Fibroblast of lung (primary cell): Measurements from ENCODE around the gene PSMG4. TPM values are rescaled to one million over a fixed set of nuclear protein-coding genes. Genes with fewer than 3 reads are reported as not detected.

Source experiments
- DNase-seq, 2 donors: peaks; one replicate each; pipeline versions ENCODE4 v3.0.0 to v3.0.0-alpha.2; 2010; ENCODE audit warnings: low read depth in 2 of 2
- H2AFZ ChIP-seq: 2 replicates; pipeline ENCODE4 v1.5.1; 2012; ENCODE audit warnings: low read length, control low read depth, inconsistent platforms
- H3K27ac ChIP-seq: 2 replicates; pipeline ENCODE4 v1.5.1; 2011; ENCODE audit warnings: low read length, control low read depth; ENCODE audit not compliant: insufficient read depth
- H3K27me3 ChIP-seq: 2 replicates; pipeline ENCODE4 v1.5.1; 2011; ENCODE audit warnings: mild to moderate bottlenecking, low read length; ENCODE audit not compliant: control insufficient read depth, insufficient read depth
- H3K36me3 ChIP-seq: 2 replicates; pipeline ENCODE4 v1.5.1; 2011; ENCODE audit warnings: low read length; ENCODE audit not compliant: control insufficient read depth, insufficient read depth
- H3K4me1 ChIP-seq: 2 replicates; pipeline ENCODE4 v1.5.1; 2011; ENCODE audit warnings: low read length; ENCODE audit not compliant: control insufficient read depth, insufficient read depth; ENCODE audit errors: extremely low read depth
- H3K4me2 ChIP-seq: 2 replicates; pipeline ENCODE4 v1.5.1; 2011; ENCODE audit warnings: low read length, control low read depth; ENCODE audit not compliant: insufficient read depth; ENCODE audit errors: extremely low read depth
- H3K4me3 ChIP-seq, 4 experiments: fragments of 200-600 bp in 1 of 4; sonication (generic) in 1 of 4; replicated peaks in 1 of 4; 2 replicates each; pipeline ENCODE4 v1.5.1; 2011 to 2016; ENCODE audit warnings: low read length in 4 of 4, low read depth in 3 of 4, mild to moderate bottlenecking in 3 of 4, control low read depth in 2 of 4, inconsistent platforms in 1 of 4, mixed read lengths in 1 of 4; ENCODE audit not compliant: insufficient read depth in 1 of 4; ENCODE audit errors: control extremely low read depth in 1 of 4
- H3K79me2 ChIP-seq: 2 replicates; pipeline ENCODE4 v1.5.1; 2012; ENCODE audit warnings: mild to moderate bottlenecking, low read length, inconsistent platforms; ENCODE audit not compliant: control insufficient read depth, insufficient read depth
- H3K9ac ChIP-seq: 2 replicates; pipeline ENCODE4 v1.5.1; 2011; ENCODE audit warnings: mild to moderate bottlenecking, low read length, control low read depth; ENCODE audit not compliant: insufficient read depth
- H3K9me3 ChIP-seq: 2 replicates; pipeline ENCODE4 v1.5.1; 2012; ENCODE audit warnings: low read depth, low read length; ENCODE audit not compliant: control insufficient read depth, insufficient read depth
- H4K20me1 ChIP-seq: 2 replicates; pipeline ENCODE4 v1.5.1; 2011; ENCODE audit warnings: low read length; ENCODE audit not compliant: control insufficient read depth, insufficient read depth; ENCODE audit errors: extremely low read depth
- EZH2 ChIP-seq: IDR thresholded peaks from 2 replicates; pipeline ENCODE4 v1.5.1; 2012; ENCODE audit warnings: low read length, control low read depth, mild to moderate bottlenecking; ENCODE audit errors: missing control alignments
- polyA plus RNA-seq, 2 donors: library from polyadenylated mRNA; depleted of rRNA in 1 of 2; stranded (reverse) in 1 of 2; unstranded in 1 of 2; fragments of >200 nt; gene quantifications; 2 replicates each; pipeline ENCODE4 v1.2.1, GENCODE V29; 2011 to 2012; ENCODE audit warnings: missing spikeins in 1 of 2
- total RNA-seq: library from RNA; depleted of rRNA; stranded (reverse); fragments of >200 nt; gene quantifications from 2 replicates; pipeline ENCODE4 v1.2.1, GENCODE V29; 2014
- TF ChIP-seq, protein P1 (sequence below), 2 donors: IDR thresholded peaks in 1 of 2; conservative IDR thresholded peaks in 1 of 2; 1 replicate in 1 of 2; 2 replicates in 1 of 2; pipeline ENCODE4 v1.5.1; 2011 to 2012; ENCODE audit warnings: low read length in 2 of 2, control low read depth in 1 of 2, inconsistent platforms in 1 of 2, low read depth in 1 of 2, mild to moderate bottlenecking in 1 of 2

PSMG4 gene
- total and polyA plus RNA-seq, 2 donors (not counting 1 experiment from before 2014, with no cell fraction given): 12.5 to 34.2 TPM

DNA sequence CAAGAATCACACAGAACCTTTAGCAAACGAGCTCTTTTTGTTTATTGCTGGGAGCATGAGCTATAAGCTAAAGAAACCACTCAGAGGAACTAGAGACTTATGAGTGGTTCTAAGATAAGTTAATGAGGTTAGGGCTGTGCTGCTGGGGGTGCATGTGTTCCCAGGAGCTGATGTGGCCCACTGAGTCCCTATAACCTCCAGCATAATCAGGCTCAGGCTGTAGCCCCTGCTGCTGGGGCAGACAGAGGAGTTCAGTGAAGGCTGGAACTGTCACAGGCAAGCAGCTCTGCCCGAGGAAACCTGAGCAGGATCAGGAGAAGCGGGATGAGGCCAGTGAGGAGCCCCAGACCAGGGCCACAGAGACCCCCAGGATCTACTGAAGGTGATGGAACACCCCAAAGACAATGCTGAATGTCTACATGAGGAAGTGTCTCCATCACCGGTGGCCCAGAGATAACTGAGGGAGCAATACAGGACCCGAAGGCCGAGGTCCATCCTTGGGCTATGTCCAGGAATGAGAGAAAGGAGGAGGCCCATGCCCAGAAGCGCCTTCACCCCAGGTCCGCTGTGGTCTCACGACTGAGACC is 48.6 kb upstream of the PSMG4 start:
- H3K36me3 ChIP-seq: no peaks in the 10 kb centered on the region
- TF ChIP-seq EZH2: no peak
- TF ChIP-seq, protein P1, sequence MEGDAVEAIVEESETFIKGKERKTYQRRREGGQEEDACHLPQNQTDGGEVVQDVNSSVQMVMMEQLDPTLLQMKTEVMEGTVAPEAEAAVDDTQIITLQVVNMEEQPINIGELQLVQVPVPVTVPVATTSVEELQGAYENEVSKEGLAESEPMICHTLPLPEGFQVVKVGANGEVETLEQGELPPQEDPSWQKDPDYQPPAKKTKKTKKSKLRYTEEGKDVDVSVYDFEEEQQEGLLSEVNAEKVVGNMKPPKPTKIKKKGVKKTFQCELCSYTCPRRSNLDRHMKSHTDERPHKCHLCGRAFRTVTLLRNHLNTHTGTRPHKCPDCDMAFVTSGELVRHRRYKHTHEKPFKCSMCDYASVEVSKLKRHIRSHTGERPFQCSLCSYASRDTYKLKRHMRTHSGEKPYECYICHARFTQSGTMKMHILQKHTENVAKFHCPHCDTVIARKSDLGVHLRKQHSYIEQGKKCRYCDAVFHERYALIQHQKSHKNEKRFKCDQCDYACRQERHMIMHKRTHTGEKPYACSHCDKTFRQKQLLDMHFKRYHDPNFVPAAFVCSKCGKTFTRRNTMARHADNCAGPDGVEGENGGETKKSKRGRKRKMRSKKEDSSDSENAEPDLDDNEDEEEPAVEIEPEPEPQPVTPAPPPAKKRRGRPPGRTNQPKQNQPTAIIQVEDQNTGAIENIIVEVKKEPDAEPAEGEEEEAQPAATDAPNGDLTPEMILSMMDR (conservative IDR thresholded peaks at IDR 0.05 in 1 of 2, IDR thresholded peaks at IDR 0.05 in 1 of 2; ENCODE audit: low read depth in 1 of 2, low read length in 2 of 2): no peak
- no peaks in the 10 kb centered on the region for H3K9me3 ChIP-seq
- H3K27me3 ChIP-seq: peaks cover 3% of the 10 kb centered on the region
- no peak overlapping the region for H3K4me3 ChIP-seq
- H3K4me1 ChIP-seq: peaks cover 15% of the 10 kb centered on the region
- no peak overlapping the region for H3K9ac ChIP-seq
- no peak overlapping the region for H3K27ac ChIP-seq
- no peaks in the 10 kb centered on the region for H4K20me1 ChIP-seq
- H2AFZ ChIP-seq: no peak overlapping the region
- no peak overlapping the region for H3K4me2 ChIP-seq
- DNase-seq: no peak
- no peaks in the 10 kb centered on the region for H3K79me2 ChIP-seq

DNA sequence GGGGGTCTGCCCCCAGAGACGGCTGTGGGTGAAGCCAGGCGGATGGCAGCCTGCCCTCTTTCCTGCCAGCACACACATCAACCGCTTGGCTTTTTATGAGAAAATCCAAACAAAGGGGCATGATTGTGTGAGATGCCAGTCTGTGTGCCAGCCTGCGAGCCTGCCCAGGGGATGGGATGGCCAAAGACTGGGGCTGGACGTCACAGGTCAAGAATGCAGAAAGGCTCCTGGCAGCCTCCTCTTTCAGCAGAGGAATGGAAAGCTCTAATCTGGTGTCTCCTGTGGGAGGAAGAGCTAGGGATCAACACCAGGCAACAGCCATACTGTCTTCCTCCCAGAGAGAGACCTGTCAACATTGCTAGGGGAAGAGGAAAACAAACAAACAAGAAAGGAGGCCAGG is 47.1 kb upstream of the PSMG4 start:
- no peak overlapping the region for H3K9ac ChIP-seq
- H3K4me3 ChIP-seq: no peak overlapping the region
- TF ChIP-seq, protein P1 (conservative IDR thresholded peaks at IDR 0.05 in 1 of 2, IDR thresholded peaks at IDR 0.05 in 1 of 2; ENCODE audit: low read depth in 1 of 2, low read length in 2 of 2): no peak
- TF ChIP-seq EZH2: no peak
- no peak for DNase-seq
- H4K20me1 ChIP-seq: no peaks in the 10 kb centered on the region
- H3K36me3 ChIP-seq: no peaks in the 10 kb centered on the region
- H3K4me2 ChIP-seq: no peak overlapping the region
- no peak overlapping the region for H3K27ac ChIP-seq
- peaks cover 15% of the 10 kb centered on the region for H3K4me1 ChIP-seq
- H3K79me2 ChIP-seq: no peaks in the 10 kb centered on the region
- H3K9me3 ChIP-seq: no peaks in the 10 kb centered on the region
- no peak overlapping the region for H2AFZ ChIP-seq
- H3K27me3 ChIP-seq: peaks cover 3% of the 10 kb centered on the region

DNA sequence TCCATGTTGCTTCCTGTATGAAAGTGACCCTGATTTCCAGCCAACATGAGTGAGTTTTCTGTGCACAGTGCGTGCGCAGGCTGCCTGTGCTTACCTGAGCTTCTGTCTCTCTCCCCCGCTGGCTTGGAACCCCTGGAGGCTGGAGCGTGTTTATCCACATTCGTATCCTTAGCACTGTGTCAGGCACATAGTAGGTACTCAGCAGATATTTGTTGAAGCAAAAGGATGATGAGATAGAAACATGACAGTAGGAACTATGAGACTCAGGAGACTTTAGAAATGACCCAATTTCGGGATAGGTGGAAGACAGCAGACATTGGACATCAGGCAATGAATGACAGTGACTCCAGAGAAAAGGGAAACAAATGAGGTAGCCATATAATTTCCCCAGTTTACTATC is 46.5 kb upstream of the PSMG4 start:
- H2AFZ ChIP-seq: no peak overlapping the region
- no peak overlapping the region for H3K27ac ChIP-seq
- peaks cover 3% of the 10 kb centered on the region for H3K27me3 ChIP-seq
- TF ChIP-seq, protein P1 (conservative IDR thresholded peaks at IDR 0.05 in 1 of 2, IDR thresholded peaks at IDR 0.05 in 1 of 2; ENCODE audit: low read depth in 1 of 2, low read length in 2 of 2): no peak
- no peak for TF ChIP-seq EZH2
- H3K4me1 ChIP-seq: peaks cover 15% of the 10 kb centered on the region
- H3K36me3 ChIP-seq: no peaks in the 10 kb centered on the region
- H3K79me2 ChIP-seq: no peaks in the 10 kb centered on the region
- no peaks in the 10 kb centered on the region for H4K20me1 ChIP-seq
- no peak for DNase-seq
- no peak overlapping the region for H3K4me2 ChIP-seq
- H3K9me3 ChIP-seq: no peaks in the 10 kb centered on the region
- no peak overlapping the region for H3K4me3 ChIP-seq
- H3K9ac ChIP-seq: no peak overlapping the region
